Gastroesophageal sphincter (tissue), 3 donors: ENCODE measurements around the gene MTHFS.

Experiments
- CTCF ChIP-seq, 4 experiments: fragments of 200-600 bp in 2 of 4; fragments of 450-650 bp in 2 of 4; sonication (generic) in 1 of 4; IDR thresholded peaks; one replicate each; pipeline ENCODE4 v1.5.1; 2017 to 2019; ENCODE audit warnings: antibody characterized with exemption in 4 of 4, mild to moderate bottlenecking in 2 of 4, moderate library complexity in 2 of 4
- POLR2A ChIP-seq, 2 donors: fragments of 450-650 bp; IDR thresholded peaks; one replicate each; pipeline ENCODE4 v1.6.1; 2017; ENCODE audit warnings: antibody characterized with exemption in 2 of 2, mild to moderate bottlenecking in 2 of 2, moderate library complexity in 1 of 2
- POLR2AphosphoS5 ChIP-seq: sonication (generic); formaldehyde crosslinking; IDR thresholded peaks from one replicate; pipeline ENCODE4 v1.6.1; 2017; ENCODE audit warnings: antibody characterized with exemption

DNA sequence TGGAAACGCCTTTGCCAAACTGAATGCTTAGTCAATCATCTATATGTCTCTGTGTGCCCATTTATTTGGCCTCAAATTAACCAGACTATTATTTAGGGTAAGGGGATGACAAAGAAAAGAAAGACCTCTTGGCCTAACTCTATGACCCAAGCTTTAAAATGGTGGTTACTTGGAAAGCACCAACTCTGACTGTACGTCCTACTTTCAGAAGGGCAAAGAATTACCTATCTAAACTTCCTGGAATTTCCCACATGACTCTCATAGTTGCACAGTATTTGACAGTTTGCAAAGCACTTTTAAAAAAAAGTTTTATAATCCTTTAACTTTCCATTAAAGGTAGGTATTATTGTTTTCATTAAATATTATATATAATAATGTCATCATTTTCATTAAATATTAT lies 6.3 kb upstream of the MTHFS start:
- no peak for TF ChIP-seq CTCF (IDR thresholded peaks at IDR 0.05)
- no peak for TF ChIP-seq POLR2AphosphoS5
- TF ChIP-seq POLR2A (IDR thresholded peaks at IDR 0.05) = no peak
